HFF-Myc (cell line): ENCODE measurements around the gene CYP4F8.

Experiments
- DNase-seq: peaks from one replicate; pipeline ENCODE4 v3.0.0-alpha.2; 2011; ENCODE audit warnings: low read depth; ENCODE audit errors: extremely low read depth
- H3K4me3 ChIP-seq: replicated peaks from 2 replicates; pipeline ENCODE4 v1.5.1; 2011; ENCODE audit warnings: low read depth, mild to moderate bottlenecking, control low read depth, low read length
- CTCF ChIP-seq: IDR thresholded peaks from 2 replicates; pipeline ENCODE4 v1.5.1; 2012; ENCODE audit warnings: mild to moderate bottlenecking, low read depth, low read length, control low read depth; ENCODE audit errors: missing control alignments

The CYP4F8 gene

GRCh38 chr19:15663247-15663646, 48.2 kb downstream of the CYP4F8 start:
- no peak for TF ChIP-seq CTCF
- DNase-seq, result no peak
- no peak overlapping the region for H3K4me3 ChIP-seq

- H3K4me3 ChIP-seq, result no peak overlapping the region
- DNase-seq, result no peak
- no peak for TF ChIP-seq CTCF
Measured at GRCh38 chr19:15666186-15666585, 51.2 kb downstream of the CYP4F8 start.

GRCh38 chr19:15666883-15667282, 51.9 kb downstream of the CYP4F8 start:
- H3K4me3 ChIP-seq, result no peak overlapping the region
- no peak for TF ChIP-seq CTCF
- DNase-seq, result no peak

- DNase-seq, result no peak
- TF ChIP-seq CTCF, result no peak
- H3K4me3 ChIP-seq, result no peak overlapping the region
Measured at GRCh38 chr19:15669440-15669839, 54.4 kb downstream of the CYP4F8 start.

- H3K4me3 ChIP-seq, result no peak overlapping the region
- DNase-seq, result no peak
- no peak for TF ChIP-seq CTCF
Measured at GRCh38 chr19:15669891-15670290, 54.9 kb downstream of the CYP4F8 start.

- no peak for TF ChIP-seq CTCF
Measured at GRCh38 chr19:15671237-15671821, 56.3 kb downstream of the CYP4F8 start.

More at GRCh38 chr19:15671237-15671821, 56.3 kb downstream of the CYP4F8 start:
- no peak for DNase-seq
- no peak overlapping the region for H3K4me3 ChIP-seq
